Measurements from ENCODE around the gene ZNF592. TPM values are rescaled to one million over a fixed set of nuclear protein-coding genes. Genes with fewer than 3 reads are reported as not detected.
"Not testable (repeated sequence)": the region's sequence is repeated elsewhere in the genome, so short reads cannot be mapped to it uniquely, and the experiment has no call there.

The ZNF592 gene, protein sequence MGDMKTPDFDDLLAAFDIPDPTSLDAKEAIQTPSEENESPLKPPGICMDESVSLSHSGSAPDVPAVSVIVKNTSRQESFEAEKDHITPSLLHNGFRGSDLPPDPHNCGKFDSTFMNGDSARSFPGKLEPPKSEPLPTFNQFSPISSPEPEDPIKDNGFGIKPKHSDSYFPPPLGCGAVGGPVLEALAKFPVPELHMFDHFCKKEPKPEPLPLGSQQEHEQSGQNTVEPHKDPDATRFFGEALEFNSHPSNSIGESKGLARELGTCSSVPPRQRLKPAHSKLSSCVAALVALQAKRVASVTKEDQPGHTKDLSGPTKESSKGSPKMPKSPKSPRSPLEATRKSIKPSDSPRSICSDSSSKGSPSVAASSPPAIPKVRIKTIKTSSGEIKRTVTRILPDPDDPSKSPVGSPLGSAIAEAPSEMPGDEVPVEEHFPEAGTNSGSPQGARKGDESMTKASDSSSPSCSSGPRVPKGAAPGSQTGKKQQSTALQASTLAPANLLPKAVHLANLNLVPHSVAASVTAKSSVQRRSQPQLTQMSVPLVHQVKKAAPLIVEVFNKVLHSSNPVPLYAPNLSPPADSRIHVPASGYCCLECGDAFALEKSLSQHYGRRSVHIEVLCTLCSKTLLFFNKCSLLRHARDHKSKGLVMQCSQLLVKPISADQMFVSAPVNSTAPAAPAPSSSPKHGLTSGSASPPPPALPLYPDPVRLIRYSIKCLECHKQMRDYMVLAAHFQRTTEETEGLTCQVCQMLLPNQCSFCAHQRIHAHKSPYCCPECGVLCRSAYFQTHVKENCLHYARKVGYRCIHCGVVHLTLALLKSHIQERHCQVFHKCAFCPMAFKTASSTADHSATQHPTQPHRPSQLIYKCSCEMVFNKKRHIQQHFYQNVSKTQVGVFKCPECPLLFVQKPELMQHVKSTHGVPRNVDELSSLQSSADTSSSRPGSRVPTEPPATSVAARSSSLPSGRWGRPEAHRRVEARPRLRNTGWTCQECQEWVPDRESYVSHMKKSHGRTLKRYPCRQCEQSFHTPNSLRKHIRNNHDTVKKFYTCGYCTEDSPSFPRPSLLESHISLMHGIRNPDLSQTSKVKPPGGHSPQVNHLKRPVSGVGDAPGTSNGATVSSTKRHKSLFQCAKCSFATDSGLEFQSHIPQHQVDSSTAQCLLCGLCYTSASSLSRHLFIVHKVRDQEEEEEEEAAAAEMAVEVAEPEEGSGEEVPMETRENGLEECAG (N-terminal part only)
- total RNA-seq (2014; rRNA removed; shearing (Covaris generic)), result 1.4 and 2.1 TPM in 2 replicates

DNA sequence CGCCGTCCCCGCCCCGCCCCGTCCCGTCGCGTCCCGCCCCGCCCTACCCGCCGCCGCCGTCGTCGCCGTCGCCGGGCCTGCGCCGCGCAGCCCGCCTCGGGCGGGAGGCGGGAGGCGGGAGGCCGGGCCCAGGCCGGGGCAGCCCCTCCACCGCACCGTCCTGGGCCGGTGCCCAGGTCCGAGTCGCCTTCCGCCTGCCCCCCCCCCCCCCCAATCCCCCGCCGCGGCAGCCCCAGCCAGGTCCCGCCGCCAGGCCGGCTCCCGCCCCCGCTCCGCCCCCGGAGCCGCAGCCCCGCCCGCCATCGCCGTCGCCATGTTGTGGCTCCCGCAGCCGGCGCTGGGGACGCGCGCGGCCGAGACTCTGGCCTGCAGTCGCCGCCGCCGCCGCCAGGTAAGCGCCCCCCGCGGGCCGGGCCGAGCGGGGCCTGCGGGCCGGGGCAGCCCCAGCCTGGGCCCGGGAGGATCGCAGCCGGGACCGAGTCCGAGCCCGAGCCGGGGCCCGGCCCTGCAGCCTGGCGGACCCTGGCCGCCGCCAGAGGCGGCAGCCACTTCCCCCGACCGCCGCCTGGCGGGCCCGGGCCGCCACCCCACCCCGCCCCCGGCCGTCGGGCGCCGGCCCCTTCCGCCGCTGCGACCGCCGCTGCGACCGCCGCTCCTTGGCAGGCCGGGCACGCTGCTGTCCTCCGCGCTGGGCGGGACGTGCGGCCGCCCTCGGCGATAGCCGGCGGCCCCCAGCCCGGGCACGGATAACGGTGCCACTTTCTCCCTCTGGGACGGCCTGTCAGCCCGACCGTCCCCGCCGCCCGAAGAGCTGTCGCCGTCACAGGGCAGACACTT is at the start of gene ZNF592:
Gene ZNF592 (plus strand): TSS at position 319 of the 837 bp plus-strand sequence. CDS start 34,084 bp downstream, outside the sequence.
- DNase-seq (ENCODE audit: low read depth), result peak; percentile 73

DNA sequence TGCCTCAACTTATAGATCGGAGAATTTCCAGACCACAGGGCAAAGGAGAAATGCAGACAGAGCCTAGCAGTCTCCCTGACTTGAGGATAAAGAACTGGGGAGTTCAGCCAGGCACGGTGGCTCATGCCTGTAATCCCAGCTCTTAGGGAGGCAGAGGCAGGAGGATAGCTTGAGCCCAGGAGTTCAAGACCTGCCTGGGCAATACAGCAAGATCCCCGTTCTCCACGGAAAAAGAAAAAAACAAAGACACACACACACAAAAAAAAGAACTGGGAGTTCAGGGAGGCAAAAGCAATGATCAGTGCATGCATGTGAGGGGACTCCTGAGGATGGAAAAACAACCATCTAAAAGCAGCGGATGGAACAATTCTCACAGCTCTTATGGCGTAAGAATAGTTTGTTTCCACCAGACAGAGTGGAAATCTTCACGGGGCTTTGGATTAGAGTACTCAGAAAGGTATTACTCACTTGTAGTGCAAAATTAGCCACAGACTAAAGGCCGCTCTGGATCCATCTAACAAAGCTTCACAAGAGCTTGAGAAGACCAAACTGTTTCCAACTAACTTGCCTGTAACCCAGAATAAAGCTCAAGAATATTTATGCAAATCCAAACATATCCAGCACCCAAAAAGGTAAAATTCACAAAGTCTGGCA is 48.7 kb upstream of the ZNF592 start:
- no peak for DNase-seq (ENCODE audit: low read depth)

DNA sequence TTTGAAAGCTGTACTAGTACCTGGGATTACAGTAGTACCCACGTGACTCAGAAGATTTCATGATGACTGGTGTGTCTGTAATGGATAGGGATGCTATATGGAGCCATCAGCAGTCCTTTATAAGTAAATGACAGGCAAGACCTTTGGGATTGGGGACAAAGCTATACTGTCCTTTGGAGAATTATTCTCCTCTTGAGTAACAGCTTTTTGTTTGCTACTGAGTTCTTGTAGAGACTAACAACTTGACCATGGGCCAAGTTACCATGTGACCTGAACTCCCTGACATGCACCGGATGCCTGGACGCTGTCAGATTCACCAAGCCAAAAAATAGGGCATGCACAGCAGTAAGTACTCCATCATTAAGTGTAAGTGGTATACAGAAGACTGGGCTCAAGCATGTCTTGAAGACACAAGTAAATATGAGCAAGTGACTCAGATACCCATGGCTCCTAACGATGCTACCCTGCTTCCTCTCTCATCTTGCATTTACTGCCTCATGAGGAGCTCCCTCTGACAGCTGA is 45.4 kb upstream of the ZNF592 start:
- no peak for DNase-seq (ENCODE audit: low read depth)

GRCh38 chr15:84703808-84704207 is 44.6 kb upstream of the ZNF592 start:
- DNase-seq (ENCODE audit: low read depth), result no peak

- no peak for DNase-seq (ENCODE audit: low read depth)
These were observed 34.0 kb upstream of the ZNF592 start for GRCh38 chr15:84714372-84714771.

DNA sequence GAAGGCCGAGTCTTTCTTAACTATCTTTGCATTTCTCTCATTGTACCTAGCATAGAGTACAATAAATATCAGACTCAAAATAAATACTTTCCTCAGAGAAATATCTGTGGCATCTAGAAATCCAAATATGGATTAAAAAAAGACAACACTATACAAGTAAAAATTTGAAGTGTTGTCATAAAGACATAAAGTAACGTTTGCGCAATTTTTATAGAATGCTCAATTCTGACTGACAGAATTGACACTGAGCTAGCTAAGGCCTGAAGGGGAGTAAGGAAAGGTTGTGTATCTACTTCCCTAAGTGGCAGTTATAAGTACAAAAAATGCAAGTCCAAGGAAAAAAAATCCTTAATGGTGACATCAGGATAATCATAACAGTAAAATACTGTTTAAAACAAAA is 33.6 kb upstream of the ZNF592 start:
- DNase-seq (ENCODE audit: low read depth), result no peak

DNA sequence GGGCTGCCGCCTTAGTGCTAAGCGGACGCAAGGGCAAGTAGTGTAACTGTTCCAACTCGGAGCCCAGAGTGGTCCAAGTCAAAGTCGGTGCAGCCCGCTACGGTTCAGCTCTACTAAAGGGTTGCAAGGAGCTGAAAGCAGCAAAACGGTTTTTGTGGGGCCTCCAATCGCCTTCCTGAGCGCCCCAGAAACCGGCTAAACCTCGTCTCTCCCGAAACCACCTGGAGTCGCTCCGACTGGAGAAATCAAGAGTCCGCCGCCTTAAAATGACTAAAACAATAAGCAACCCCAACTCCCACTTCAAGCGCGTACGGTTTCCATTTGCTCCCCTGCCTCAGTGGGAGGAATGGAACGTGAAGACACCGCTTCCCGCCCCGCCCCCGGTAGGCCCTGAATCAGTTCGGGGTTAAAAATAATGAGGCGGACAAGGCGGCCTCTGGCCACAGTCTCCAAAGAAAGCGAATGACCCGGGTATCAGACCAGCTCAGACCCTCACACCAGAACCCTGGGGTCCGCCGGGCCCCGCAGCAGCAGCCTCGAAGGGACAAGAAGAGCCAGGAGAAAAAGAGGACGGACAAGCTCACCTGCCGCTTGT is 32.9 kb upstream of the ZNF592 start:
- DNase-seq (ENCODE audit: low read depth), result peak; percentile 8

- DNase-seq (ENCODE audit: low read depth), result peak; percentile 91
These were observed 32.2 kb upstream of the ZNF592 start, which contains the start of gene SEC11A for GRCh38 chr15:84716036-84716732. Gene SEC11A (minus strand): TSS chr15:84716139. CDS start chr15:84716075, 64 bp downstream.

DNA sequence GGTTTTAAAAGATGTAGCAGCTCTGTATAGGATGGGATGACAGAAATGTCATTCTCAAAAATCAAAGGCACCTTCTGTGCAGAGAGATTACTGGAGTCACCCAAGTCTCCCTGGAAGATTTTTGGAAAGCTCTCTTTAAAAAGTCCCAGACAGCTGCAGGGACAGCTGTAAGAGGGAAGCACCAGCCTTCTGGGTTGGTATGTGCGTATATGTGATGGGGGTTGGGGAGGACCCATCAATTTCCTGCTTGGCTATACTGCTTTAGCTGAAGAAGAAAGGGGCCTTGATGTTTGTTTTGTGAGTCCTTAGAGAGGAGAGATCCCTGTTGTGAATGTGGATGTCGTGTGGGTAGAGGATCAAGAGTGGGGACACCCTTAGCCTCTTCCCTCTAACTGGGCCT is 27.0 kb upstream of the ZNF592 start:
- DNase-seq (ENCODE audit: low read depth), result no peak

DNA sequence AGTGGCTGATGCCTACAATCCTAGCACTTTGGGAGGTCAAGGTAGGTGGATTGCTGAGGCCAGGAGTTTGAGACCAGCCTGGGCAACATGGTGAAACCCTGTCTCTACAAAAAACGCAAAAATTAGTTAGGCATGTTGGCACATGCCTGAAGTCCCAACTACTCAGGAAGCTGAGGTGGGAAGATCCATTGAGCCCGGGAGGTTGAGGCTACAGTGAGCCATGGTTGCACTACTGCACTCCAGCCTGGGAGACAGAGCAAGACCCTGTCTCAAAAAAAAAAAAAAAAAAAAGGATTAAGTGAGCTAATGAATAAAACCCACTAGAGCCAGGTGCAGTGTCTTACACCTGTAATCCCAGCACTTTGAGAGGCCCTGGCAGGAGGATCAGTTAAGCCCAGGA is 25.8 kb upstream of the ZNF592 start:
- no peak for DNase-seq (ENCODE audit: low read depth)

- DNase-seq (ENCODE audit: low read depth), result peak; percentile 23
These were observed 23.3 kb upstream of the ZNF592 start for GRCh38 chr15:84725001-84725491.

DNA sequence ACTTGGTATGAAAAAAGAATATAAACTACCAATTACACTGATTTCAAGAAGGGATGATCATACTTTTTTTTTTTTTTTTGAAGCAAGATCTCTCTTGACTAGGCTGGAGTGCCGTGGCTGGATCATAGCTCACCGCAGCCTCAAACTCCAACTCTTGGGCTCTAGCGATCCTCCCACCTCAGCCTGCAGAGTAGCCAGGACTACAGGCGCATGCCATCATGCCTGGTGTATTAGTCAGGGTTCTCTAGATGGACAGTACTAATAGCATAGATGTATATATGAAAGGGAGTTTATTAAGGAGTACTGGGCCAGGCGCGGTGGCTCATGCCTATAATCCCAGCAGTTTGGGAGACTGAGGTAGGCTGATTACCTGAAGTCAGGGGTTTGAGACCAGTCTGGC is 21.0 kb upstream of the ZNF592 start:
- DNase-seq (ENCODE audit: low read depth), result no peak

GRCh38 chr15:84731774-84732173 is 16.6 kb upstream of the ZNF592 start:
- no peak for DNase-seq (ENCODE audit: low read depth)

GRCh38 chr15:84734794-84735479 is 13.5 kb upstream of the ZNF592 start:
- DNase-seq (ENCODE audit: low read depth), result peak; percentile 53

GRCh38 chr15:84735480-84736061 is 12.8 kb upstream of the ZNF592 start:
- DNase-seq (ENCODE audit: low read depth), result not testable (repeated sequence)

GRCh38 chr15:84736375-84736774 is 12.0 kb upstream of the ZNF592 start:
- no peak for DNase-seq (ENCODE audit: low read depth)

DNA sequence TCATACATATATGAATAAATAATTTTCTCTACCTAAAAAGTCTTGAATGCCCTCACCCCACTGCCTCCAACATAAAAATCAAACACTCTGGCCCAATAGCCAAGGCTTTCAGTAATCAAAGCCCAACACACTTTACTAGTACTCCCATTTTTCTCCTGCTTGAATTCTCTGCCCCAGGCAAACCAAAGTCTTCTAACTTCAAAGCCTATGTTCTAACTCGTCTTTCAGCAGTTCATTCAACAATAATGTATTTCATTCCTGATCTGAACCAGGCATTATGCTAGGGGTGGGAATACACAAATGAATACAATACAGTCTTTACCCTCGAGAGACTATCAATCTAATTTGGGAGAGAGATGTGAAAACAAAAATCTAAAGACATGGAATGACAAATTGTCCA is 11.4 kb upstream of the ZNF592 start:
- DNase-seq (ENCODE audit: low read depth), result no peak

- DNase-seq (ENCODE audit: low read depth), result no peak
These were observed 7.7 kb upstream of the ZNF592 start for GRCh38 chr15:84740691-84741090.

Measured in Daoy (cell line).